Prostate gland (tissue), 2 donors: ENCODE data around the gene EPHA2.

Source experiments
- CTCF ChIP-seq, 4 experiments: fragments of 200-600 bp in 2 of 4; fragments of 450-650 bp in 2 of 4; sonication (generic) in 2 of 4; IDR thresholded peaks; 1 replicate in 3 of 4; 2 replicates in 1 of 4; pipeline ENCODE4 v1.5.1; 2016 to 2019; ENCODE audit warnings: antibody characterized with exemption in 4 of 4, mild to moderate bottlenecking in 2 of 4, moderate library complexity in 2 of 4
- POLR2A ChIP-seq: fragments of 450-650 bp; IDR thresholded peaks from one replicate; pipeline ENCODE4 v1.6.1; 2016; ENCODE audit warnings: antibody characterized with exemption, mild to moderate bottlenecking
- POLR2AphosphoS5 ChIP-seq: sonication (generic); formaldehyde crosslinking; IDR thresholded peaks from one replicate; pipeline ENCODE4 v1.6.1; 2017; ENCODE audit warnings: antibody characterized with exemption

DNA sequence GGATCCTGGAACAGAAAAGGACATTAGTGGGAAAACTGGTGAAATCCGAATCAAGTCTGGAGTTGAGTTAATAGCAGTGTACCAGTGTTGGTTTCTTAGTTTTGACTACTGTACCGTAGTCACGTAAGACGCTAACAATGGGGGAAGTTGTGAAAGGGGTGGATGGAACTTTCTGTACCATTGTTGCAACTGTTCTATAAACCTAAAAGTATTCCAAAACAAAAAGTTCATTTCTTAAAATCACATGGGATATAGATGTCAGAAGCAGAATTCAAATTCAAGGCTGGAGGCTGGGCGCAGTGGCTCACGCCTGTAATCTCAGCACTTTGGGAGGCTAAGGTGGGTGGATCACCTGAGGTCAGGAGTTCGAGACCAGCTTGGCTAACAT lies 39.6 kb upstream of the EPHA2 start:
- no peak for TF ChIP-seq CTCF (IDR thresholded peaks at IDR 0.05)
- no peak for TF ChIP-seq POLR2A
- no peak for TF ChIP-seq POLR2AphosphoS5
